SJCRH30 (cell line): ENCODE measurements around the gene POLE. TPM values are rescaled to one million over a fixed set of nuclear protein-coding genes. Genes with fewer than 3 reads are reported as not detected.

Source experiments
- DNase-seq, 2 experiments: peaks; one replicate each; pipeline ENCODE4 v3.0.0-alpha.2; 2015 to 2020
- H3K27ac ChIP-seq: fragments of 250-450 bp; sonication (Bioruptor Pico); 2 replicates; pipeline ENCODE4 v1.5.1; 2020; ENCODE audit warnings: mild to moderate bottlenecking, moderate library complexity
- H3K27me3 ChIP-seq: fragments of 250-450 bp; sonication (Bioruptor Pico); 2 replicates; pipeline ENCODE4 v1.5.1; 2020; ENCODE audit warnings: mild to moderate bottlenecking, moderate library complexity
- H3K36me3 ChIP-seq: fragments of 250-450 bp; sonication (Bioruptor Pico); 2 replicates; pipeline ENCODE4 v1.5.1; 2020; ENCODE audit warnings: mild to moderate bottlenecking, moderate library complexity
- H3K4me1 ChIP-seq: fragments of 250-450 bp; sonication (Bioruptor Pico); 2 replicates; pipeline ENCODE4 v1.5.1; 2020; ENCODE audit warnings: mild to moderate bottlenecking, moderate library complexity
- H3K4me3 ChIP-seq: fragments of 250-450 bp; sonication (Bioruptor Pico); 2 replicates; pipeline ENCODE4 v1.5.1; 2020; ENCODE audit warnings: mild to moderate bottlenecking, moderate library complexity
- H3K9me3 ChIP-seq: fragments of 250-450 bp; sonication (Bioruptor Pico); replicated peaks from 2 replicates; pipeline ENCODE4 v1.5.1; 2020; ENCODE audit warnings: mild to moderate bottlenecking, moderate library complexity
- total RNA-seq: library from RNA; depleted of rRNA; stranded (reverse); fragments of >200 nt; shearing (Covaris generic); gene quantifications from 2 replicates; pipeline ENCODE4 v1.2.3, GENCODE V29; 2014

POLE gene
- total RNA-seq, 1 experiment from 2014 or later: 95.8 TPM

DNA sequence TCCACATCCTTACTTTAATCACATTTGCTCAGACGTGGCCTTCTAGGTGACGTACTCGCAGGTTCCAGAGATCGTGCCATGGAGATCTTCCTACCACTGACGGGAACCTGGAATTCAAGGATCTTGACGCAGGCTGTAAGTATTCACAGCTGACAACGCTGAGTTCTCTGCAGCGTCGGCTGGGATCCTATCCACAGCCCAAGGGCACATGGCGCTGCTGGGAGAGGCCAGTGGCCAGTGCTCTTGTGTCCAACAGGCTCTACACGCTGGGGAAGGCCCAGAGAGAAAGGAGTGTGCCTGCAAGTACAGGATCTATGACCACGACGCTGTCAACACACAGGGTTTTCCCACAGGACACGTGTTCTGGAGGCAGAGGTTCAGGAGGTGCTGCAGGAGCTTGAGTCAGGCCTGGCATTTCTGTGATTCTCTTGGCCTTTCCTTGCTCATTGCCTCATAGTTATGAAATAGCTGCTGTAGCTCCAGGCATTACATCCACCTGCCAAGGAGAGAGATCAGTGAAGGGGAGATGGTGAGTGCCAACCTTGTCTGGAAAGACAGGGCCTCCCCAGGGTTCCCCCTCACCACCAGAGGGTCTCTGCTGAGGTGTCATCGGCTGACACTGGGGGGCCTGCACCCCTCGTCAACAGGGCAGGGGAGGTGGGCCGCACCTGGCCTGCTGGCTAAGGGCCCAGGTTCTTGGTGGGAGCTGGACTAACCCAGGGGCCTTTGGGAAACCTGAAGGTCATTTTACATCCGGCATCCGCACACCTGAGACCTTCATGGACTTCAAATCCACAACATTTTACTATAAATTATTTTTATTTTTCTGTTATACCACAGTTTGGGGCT is 98.1 kb downstream of the POLE start:
- Histone ChIP-seq H3K27me3 (no peaks in the 10 kb centered on the region), H3K4me1 (no peaks in the 10 kb centered on the region), H3K9me3 (no peaks in the 10 kb centered on the region), H3K36me3 (no peaks in the 10 kb centered on the region), H3K27ac (no peak overlapping the region), H3K4me3 (no peak overlapping the region)
- DNase-seq: no peak

- no peak overlapping the region for H3K4me3 ChIP-seq
- no peak overlapping the region for H3K27ac ChIP-seq
- no peak for DNase-seq
- no peaks in the 10 kb centered on the region for H3K36me3 ChIP-seq
- H3K9me3 ChIP-seq: no peaks in the 10 kb centered on the region
- H3K27me3 ChIP-seq: no peaks in the 10 kb centered on the region
- H3K4me1 ChIP-seq: no peaks in the 10 kb centered on the region
Measured at GRCh38 chr12:132588319-132588718, 98.8 kb downstream of the POLE start.

DNA sequence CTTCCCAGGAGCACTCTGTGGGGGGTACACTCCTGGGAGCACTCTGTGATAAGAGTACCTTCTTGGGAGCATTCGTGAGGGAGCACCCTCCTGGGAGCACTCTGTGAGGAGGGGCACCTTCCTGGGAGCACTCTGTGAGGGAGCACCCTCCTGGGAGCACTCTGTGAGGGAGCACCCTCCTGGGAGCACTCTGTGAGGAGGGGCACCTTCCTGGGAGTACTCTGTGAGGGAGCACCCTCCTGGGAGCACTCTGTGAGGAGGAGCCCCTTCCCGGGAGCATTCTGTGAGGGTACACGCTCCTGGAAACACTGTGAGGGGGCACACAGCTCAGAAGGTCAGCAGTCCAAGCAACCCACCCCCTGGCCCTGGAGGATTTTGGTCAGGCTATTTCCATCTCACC is 99.4 kb downstream of the POLE start:
- no peaks in the 10 kb centered on the region for H3K36me3 ChIP-seq
- DNase-seq: no peak
- H3K27ac ChIP-seq: no peak overlapping the region
- no peaks in the 10 kb centered on the region for H3K9me3 ChIP-seq
- no peaks in the 10 kb centered on the region for H3K4me1 ChIP-seq
- H3K4me3 ChIP-seq: no peak overlapping the region
- no peaks in the 10 kb centered on the region for H3K27me3 ChIP-seq

GRCh38 chr12:132586929-132587328 is 100.2 kb downstream of the POLE start:
- no peaks in the 10 kb centered on the region for H3K9me3 ChIP-seq
- H3K36me3 ChIP-seq: no peaks in the 10 kb centered on the region
- DNase-seq: no peak
- no peak overlapping the region for H3K4me3 ChIP-seq
- no peak overlapping the region for H3K27ac ChIP-seq
- no peaks in the 10 kb centered on the region for H3K27me3 ChIP-seq
- no peaks in the 10 kb centered on the region for H3K4me1 ChIP-seq

DNA sequence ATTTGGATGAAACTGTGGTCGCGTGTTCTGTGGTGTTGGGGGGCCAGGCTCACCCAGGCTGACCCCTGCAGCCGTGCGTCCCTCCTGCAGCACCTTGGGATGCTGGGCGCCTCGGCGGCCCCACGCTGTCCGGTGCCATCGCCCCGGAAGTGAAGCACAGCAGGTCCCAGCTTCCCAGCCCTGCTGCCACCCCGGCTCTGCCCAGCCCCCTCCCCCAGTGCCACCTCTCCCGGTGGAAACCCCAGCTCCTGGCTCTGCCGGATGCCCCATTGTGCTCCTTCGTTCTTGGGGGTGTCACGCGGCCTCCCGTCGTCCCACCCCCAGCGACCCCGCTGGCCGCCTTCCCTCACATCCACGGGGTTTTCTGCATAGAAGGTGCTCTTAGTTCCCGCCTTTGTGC is 102.0 kb downstream of the POLE start:
- Histone ChIP-seq H3K4me1 (no peaks in the 10 kb centered on the region), H3K27ac (no peak overlapping the region), H3K4me3 (no peak overlapping the region), H3K27me3 (no peaks in the 10 kb centered on the region), H3K36me3 (peaks cover 4% of the 10 kb centered on the region; the same call in 1 of the 2 replicates), H3K9me3 (no peaks in the 10 kb centered on the region)
- DNase-seq: no peak

GRCh38 chr12:132584429-132584828 is 102.7 kb downstream of the POLE start:
- H3K27me3 ChIP-seq: no peaks in the 10 kb centered on the region
- no peak for DNase-seq

DNA sequence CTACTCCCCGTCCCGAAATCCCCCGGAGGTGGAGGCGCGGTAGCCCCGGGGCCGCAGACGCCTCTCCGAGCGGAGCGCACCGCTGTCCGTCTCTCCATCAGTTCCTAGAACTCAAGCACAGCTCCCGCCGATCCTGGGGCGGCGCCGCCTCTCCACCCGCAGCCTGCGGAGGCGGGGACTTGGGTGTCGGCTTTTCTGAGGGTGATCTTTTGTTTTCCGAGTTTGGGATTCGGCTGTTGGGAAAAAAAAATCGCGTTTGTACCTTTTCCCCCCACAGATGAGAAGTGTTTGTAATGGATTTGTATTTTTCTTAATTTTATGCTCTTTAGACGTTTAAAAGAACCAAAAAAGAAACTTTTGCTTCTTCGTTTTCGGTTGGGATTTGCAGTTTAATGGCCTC is 103.4 kb downstream of the POLE start:
- peaks cover 4% of the 10 kb centered on the region; the same call in 1 of the 2 replicates for H3K36me3 ChIP-seq
- H3K27me3 ChIP-seq: no peaks in the 10 kb centered on the region
- H3K4me3 ChIP-seq: no peak overlapping the region
- H3K9me3 ChIP-seq: no peaks in the 10 kb centered on the region
- H3K27ac ChIP-seq: no peak overlapping the region
- H3K4me1 ChIP-seq: no peaks in the 10 kb centered on the region
- no peak for DNase-seq

More at GRCh38 chr12:132584429-132584828, 102.7 kb downstream of the POLE start:
- H3K36me3 ChIP-seq: peaks cover 4% of the 10 kb centered on the region; the same call in 1 of the 2 replicates
- H3K9me3 ChIP-seq: no peaks in the 10 kb centered on the region
- no peak overlapping the region for H3K27ac ChIP-seq
- H3K4me1 ChIP-seq: no peaks in the 10 kb centered on the region
- H3K4me3 ChIP-seq: no peak overlapping the region

DNA sequence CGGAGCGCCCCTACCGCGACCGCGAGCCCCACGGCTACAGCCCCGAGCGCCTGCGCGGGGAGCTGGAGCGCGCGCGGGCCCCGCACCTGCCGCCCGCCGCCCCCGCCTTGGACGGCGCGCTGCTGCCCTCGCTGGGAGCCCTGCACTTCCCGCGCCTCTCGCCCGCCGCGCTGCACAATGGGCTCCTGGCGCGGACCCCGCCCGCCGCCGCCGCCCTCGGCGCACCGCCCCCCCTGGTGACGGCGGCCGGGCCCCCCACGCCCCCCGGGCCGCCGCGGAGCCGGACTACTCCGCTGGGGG is 103.8 kb downstream of the POLE start:
- H3K27ac ChIP-seq: no peak overlapping the region
- H3K36me3 ChIP-seq: peaks cover 4% of the 10 kb centered on the region; the same call in 1 of the 2 replicates
- no peaks in the 10 kb centered on the region for H3K4me1 ChIP-seq
- no peaks in the 10 kb centered on the region for H3K27me3 ChIP-seq
- DNase-seq: no peak
- no peak overlapping the region for H3K4me3 ChIP-seq
- no peaks in the 10 kb centered on the region for H3K9me3 ChIP-seq

DNA sequence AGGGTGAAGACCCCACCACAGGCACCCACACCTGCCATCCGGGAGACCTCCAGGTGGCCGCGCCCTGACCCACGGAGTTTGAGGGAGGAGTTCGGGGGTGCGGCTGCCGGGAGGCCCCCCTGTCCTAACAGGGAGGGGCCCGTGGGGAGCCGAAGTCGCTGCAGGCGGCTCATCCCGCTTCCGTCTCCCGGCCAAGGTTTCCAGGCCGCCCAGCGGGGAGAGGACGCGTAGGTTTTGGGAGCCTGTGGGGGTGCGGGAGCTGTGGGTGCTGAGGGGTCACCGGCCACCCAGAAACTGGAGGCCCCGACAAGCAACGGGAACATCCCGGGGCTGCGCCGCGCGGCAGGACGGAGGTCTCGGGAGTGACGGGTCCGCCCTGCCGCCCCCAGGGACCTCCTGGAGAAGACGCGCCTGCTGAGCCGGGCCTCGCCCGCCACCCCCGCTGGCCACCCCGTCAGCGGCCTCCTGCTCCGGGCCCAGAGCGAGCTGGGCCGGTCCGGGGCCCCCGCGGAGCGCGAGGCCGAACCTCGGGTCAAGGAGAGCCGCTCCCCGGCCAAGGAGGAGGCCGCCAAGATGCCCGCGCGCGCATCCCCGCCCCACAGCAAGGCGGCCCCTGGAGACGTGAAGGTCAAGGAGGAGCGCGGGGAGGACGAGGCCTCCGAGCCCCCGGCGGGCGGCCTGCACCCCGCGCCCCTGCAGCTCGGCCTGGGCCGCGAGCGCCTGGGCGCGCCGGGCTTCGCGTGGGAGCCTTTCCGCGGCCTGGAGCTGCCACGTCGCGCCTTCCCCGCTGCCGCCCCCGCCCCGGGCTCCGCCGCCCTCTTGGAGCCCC is 104.3 kb downstream of the POLE start:
- H3K4me3 ChIP-seq: no peak overlapping the region
- H3K27me3 ChIP-seq: no peaks in the 10 kb centered on the region
- no peak for DNase-seq
- H3K9me3 ChIP-seq: no peaks in the 10 kb centered on the region
- no peaks in the 10 kb centered on the region for H3K4me1 ChIP-seq
- H3K36me3 ChIP-seq: peaks cover 7% of the 10 kb centered on the region; the same call in 1 of the 2 replicates
- no peak overlapping the region for H3K27ac ChIP-seq

DNA sequence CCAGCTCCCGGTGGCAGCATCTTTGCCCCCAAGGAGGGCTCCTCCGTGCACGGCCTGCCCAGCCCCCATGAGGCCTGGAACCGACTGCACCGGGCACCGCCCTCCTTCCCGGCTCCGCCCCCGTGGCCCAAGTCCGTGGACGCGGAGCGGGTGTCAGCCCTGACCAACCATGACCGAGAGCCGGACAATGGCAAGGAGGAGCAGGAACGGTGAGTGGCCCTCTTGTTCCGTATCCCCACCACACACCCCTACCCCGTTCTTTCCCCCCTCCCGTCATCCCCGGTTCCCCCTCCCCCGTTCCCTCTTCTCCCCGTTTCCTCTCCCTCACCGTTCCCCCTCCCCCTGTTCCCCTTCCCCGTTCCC is 105.1 kb downstream of the POLE start:
- Histone ChIP-seq H3K9me3 (no peaks in the 10 kb centered on the region), H3K27ac (no peak overlapping the region), H3K4me3 (no peak overlapping the region), H3K27me3 (no peaks in the 10 kb centered on the region), H3K36me3 (peaks cover 9% of the 10 kb centered on the region; the same call in 1 of the 2 replicates), H3K4me1 (no peaks in the 10 kb centered on the region)
- DNase-seq: no peak

GRCh38 chr12:132581348-132582057 is 105.6 kb downstream of the POLE start:
- H3K9me3 ChIP-seq: no peaks in the 10 kb centered on the region
- H3K4me3 ChIP-seq: no peak overlapping the region
- DNase-seq: no peak
- no peaks in the 10 kb centered on the region for H3K4me1 ChIP-seq
- H3K27ac ChIP-seq: no peak overlapping the region
- H3K27me3 ChIP-seq: no peaks in the 10 kb centered on the region
- peaks cover 9% of the 10 kb centered on the region; the same call in 1 of the 2 replicates for H3K36me3 ChIP-seq

DNA sequence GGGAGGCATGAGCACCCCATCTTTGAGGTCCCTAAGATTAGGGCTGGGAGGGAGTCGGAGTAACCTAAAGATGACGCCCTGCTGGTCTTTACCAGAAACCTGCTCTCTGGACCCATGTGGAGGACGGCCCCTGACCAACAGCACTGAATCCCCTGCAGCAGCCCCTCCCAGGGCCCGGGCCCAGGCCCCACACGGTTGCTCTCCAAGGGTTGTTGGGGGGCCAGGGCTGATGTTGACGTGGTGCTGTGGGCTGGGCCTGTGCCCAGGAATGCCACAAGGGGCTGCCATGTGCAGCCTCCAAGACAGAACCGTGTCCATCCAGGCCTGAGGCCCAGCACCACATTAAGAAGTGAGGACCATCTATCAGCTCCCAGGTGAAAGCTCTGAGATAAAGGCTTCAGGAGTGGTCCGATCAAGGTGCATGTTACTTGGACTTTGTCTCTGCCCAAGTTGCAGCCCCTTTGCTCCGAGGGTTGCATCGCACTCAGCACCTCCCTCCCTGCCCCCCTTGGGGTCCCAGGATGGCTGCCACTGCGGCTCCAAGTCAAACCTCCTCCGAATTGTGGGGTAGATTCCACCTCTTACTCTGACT is 106.3 kb downstream of the POLE start:
- H3K36me3 ChIP-seq: peaks cover 9% of the 10 kb centered on the region; the same call in 1 of the 2 replicates
- no peak overlapping the region for H3K27ac ChIP-seq
- H3K9me3 ChIP-seq: no peaks in the 10 kb centered on the region
- no peak for DNase-seq
- no peak overlapping the region for H3K4me3 ChIP-seq
- no peaks in the 10 kb centered on the region for H3K4me1 ChIP-seq
- no peaks in the 10 kb centered on the region for H3K27me3 ChIP-seq

DNA sequence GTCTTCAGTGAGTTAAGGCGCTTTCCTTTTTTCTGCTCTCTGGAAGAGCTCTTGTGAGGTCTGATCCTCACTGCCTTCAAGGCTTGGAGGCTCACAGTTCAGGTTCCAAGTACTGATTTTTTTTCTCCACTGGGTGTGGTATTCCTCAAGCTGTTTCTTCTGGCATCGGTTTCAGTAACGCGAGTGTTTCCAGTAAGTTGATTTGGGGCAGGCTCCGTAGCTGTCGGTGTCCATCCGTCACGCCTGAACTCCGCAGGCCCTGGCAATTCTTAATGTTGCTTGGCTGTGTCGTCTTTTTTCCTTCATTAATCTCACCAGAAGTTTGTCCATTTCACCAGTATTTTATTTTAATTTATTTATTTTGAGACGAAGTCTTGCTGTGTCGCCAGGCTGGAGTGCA is 107.4 kb downstream of the POLE start:
- Histone ChIP-seq H3K4me1 (no peaks in the 10 kb centered on the region), H3K27ac (no peak overlapping the region), H3K36me3 (peaks cover 9% of the 10 kb centered on the region; the same call in 1 of the 2 replicates), H3K9me3 (no peaks in the 10 kb centered on the region), H3K4me3 (no peak overlapping the region), H3K27me3 (no peaks in the 10 kb centered on the region)
- DNase-seq: no peak

GRCh38 chr12:132578826-132579225 is 108.3 kb downstream of the POLE start:
- no peaks in the 10 kb centered on the region for H3K27me3 ChIP-seq
- peaks cover 9% of the 10 kb centered on the region; the same call in 1 of the 2 replicates for H3K36me3 ChIP-seq
- H3K27ac ChIP-seq: no peak overlapping the region
- no peak overlapping the region for H3K4me3 ChIP-seq
- H3K9me3 ChIP-seq: no peaks in the 10 kb centered on the region
- DNase-seq: no peak
- H3K4me1 ChIP-seq: no peaks in the 10 kb centered on the region
